Left cardiac atrium (tissue), 4 donors: ENCODE measurements around the gene TNNI2. TPM values are rescaled to one million over a fixed set of nuclear protein-coding genes. Genes with fewer than 3 reads are reported as not detected.
A peak's percentile ranks its signal among the peaks of the same experiment; 100 is the strongest.

Source experiments
- ATAC-seq, 2 donors: fragments of 200-7000 bp; cut with Tn5 transposase; one replicate each; pipeline ENCODE4 v1.9.1; 2020; ENCODE audit warnings: mild to moderate bottlenecking in 2 of 2, moderate library complexity in 2 of 2
- DNase-seq: peaks from one replicate; pipeline ENCODE4 v3.0.0-alpha.2; 2020
- intact Hi-C, 2 donors: fragments of 100-400 bp; cut with DNase I; formaldehyde crosslinking; loops; one replicate each; pipeline versions ENCODE4 v1.14.1 to v1.15.1; 2022 to 2023
- total RNA-seq, 2 donors: library from RNA; stranded (reverse); fragmentation: NEBNext Ultra II Directional; extraction: Animal tissue kit (Norgen Biotek cat#: 25700); gene quantifications; one replicate each; pipeline ENCODE4 v1.2.1, GENCODE V29; 2021
- donor health status: DM: no; HTN: yes; CAD: no.
- donor health status: DM: no; HTN: yes; CAD: no; lungs with severe emphysema.
- donor health status: DM: yes; HTN: yes; CAD: no.
- donor health status: Dilated cardiomyopathy.

The TNNI2 gene
- total RNA-seq, 2 donors from 2014 or later: 0.35 to 0.52 TPM

- no peak for ATAC-seq
- intact Hi-C loops: no loop called here
- no peak for DNase-seq
These were observed 14.8 kb downstream of the TNNI2 start for GRCh38 chr11:1853376-1854131.

DNA sequence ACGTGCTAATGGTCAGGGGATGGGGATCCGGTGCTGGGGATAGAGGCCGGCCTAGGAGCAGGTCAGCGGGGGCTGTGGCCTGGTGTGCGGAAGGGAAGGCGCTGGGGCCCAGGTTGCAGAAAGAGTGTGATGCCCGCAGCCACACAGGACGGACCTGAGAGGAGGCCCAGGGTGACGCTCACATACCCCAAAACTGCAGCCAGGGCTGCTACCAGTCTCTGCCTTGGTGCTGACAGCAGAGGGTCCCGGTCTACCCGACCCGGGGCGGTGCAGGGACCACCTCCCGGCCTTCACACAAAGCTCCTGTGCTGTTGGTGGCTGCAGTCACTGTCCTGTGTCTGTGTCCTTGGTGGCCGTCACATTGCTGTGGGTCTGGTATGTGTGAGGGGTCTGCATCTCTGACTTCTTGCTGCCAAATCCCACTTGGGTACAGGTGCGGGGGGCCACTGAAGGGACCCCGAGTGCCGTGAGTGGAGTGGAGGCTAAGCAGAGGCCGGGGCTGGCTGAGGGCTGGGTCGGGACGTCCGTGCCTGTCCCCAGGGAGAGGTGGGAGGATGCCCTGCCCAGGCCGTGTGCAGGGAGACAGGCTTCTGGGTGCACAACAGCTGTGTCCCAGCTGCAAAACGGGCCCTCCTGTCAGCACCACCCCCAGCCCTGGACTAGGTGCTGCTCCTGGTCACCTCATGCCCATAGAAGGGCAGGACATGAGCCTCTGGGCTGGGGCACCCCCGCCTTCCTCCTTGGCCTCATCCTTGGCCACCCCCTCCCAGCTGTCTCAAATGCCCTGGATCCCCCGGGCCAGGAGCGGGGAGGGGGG lies 15.6 kb downstream of the TNNI2 start:
- intact Hi-C loops: no loop called here
- ATAC-seq (no peak), DNase-seq (no peak)

DNA sequence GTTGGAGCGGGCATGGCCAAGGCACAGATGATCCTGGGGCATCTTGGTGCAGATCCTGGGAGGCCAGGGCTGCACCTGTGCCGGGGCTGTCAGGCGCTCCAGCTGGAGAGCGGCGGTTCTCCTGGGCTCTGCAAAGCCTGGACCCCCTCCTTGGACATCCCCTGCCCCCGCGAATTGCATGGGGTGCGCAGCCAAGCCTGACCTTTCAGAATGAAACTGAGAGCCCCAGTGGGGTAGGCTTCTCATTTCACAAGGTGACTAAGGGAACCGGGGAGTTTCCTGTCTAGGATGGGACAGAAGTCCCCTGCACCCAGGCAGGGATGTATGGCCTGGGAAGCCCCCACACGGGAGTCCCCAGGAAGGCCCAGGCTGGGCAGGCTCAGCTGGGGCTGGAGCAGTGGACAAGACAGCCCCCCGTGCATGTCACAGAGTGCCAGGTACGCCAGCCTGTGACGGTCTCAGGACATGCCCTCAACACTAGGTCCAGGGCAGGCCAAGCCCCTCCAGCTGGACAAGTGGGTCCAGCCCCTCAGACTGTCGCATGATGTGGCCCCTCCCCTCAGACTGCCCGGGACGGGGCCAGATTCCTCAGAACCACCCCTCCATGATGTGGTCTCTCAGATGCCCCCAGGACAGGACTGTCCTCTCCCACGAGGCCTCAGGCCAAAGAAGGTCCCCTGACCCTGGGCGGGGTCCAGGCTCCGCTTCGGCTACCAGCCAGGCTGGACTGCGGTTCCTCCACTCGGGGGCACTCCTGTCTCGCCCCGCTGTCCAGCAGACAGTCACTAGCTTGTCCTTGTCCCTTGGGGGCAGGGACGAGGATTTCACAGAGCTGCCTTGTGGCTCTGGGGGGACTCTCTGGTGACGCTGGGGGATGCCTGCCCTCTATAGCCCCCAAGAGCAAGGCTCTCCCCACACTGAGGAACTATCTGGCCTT lies 16.4 kb downstream of the TNNI2 start:
- ATAC-seq (no peak), DNase-seq (no peak)
- intact Hi-C loops: no loop called here

DNA sequence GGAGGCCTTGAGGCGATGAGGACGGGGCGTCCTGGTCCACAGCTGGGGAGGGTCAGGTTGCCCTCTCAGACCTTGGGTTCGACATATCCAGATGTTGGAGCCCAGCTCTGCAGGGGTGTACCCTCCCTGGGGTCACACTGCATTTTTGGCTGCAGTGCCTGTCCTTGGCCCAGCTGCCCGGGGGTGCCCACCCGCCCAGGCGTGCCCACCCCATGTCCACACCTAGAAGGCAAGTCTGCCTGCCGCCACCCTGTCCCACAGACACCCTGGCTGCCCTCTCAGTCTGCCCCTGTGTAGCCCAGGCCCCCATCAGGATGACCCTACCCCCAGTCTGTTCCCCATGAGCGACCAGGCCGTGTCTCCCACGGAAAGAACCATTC lies 17.1 kb downstream of the TNNI2 start:
- DNase-seq (no peak), ATAC-seq (no peak)
- intact Hi-C loops: no loop called here

DNA sequence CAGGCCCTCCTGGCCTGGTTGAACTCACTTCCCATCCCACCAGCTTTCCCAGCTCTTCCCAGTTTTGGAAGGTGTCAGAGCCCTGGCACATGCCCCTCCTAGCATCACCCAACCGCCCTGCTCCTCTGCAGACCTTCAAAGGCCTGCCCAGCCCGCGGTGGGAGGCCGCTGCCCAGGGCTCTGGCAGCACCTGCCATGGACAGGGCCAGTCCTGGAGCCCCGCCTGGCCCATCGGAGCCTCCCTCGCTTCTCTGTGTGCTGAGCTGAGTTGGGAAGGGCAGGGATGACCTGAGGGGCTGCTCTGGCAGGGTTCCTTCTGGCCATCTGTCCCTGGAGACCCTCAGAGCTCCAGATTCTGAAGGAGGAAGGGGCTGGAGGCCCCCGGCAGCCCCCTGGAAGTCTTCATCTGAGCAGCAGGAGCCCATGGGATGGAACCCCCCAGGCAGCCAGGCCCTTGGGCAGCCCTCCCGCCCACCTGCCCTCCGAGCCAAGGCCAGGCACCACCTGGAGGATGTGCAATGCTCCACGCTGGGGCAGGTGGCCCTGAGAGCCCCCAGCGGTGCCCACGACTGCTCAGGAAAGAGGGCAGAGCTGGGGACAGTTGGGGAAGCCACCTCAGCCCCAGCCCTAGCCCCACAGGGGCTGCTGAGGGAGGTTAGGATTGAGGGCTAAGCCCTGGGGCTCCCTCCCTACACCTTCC lies 17.7 kb downstream of the TNNI2 start:
- intact Hi-C loops: no loop called here
- ATAC-seq: no peak
- no peak for DNase-seq

- intact Hi-C loops: no loop called here
- no peak for ATAC-seq
- DNase-seq: no peak
These were observed 18.3 kb downstream of the TNNI2 start for GRCh38 chr11:1857064-1857463.

DNA sequence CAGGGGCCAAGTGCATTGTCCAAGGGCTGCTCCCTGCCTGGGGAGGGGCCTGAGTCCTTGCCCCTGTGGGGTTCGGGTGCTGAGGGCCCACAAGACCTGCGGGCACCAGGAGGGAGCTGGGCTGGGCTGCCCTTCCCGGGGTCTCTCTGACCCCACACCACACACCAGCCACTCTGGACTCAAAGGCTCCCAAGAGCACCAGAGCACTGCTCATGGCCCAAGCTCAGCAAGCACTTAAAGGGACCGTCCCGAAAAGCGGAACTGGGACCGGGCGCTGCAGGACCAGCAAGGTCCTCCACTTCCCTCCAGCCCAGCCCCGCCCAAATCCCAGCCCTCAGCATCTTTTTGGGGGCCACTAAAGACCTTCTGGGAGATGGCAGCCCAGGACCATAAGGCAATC lies 19.4 kb downstream of the TNNI2 start:
- ATAC-seq: no peak
- intact Hi-C loops: no loop called here

DNA sequence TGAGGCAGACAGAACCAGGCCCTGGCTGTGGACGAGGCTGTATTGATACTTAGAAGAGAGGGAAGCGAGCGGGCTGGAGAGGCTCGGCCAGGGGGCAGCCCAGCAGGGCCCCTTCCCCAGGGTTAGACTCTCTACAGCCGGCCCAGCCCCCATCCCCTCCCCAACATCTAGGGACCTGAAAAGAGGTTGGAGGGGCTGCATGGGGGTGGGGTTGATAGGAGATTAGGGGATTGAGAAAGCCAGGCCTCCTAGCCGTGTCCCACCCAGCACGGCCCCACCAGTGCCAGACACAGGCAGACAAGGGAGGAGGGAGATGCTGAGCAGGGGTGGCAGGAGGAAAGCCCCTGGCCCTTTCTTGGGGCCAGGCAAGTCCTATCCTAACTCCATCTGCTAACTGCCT lies 19.8 kb downstream of the TNNI2 start:
- DNase-seq (no peak), ATAC-seq (no peak)
- intact Hi-C loops: no loop called here

More for the DNA sequence above, 19.4 kb downstream of the TNNI2 start:
- no peak for DNase-seq

GRCh38 chr11:1859004-1859403 lies 20.2 kb downstream of the TNNI2 start:
- DNase-seq: no peak
- ATAC-seq: no peak
- intact Hi-C loops: no loop called here

- DNase-seq (no peak), ATAC-seq (no peak)
- intact Hi-C loops: no loop called here
These were observed 21.3 kb downstream of the TNNI2 start for GRCh38 chr11:1860108-1860507.

GRCh38 chr11:1861435-1862411 lies 22.9 kb downstream of the TNNI2 start:
- ATAC-seq (no peak), DNase-seq (no peak)
- intact Hi-C loops: no loop called here

DNA sequence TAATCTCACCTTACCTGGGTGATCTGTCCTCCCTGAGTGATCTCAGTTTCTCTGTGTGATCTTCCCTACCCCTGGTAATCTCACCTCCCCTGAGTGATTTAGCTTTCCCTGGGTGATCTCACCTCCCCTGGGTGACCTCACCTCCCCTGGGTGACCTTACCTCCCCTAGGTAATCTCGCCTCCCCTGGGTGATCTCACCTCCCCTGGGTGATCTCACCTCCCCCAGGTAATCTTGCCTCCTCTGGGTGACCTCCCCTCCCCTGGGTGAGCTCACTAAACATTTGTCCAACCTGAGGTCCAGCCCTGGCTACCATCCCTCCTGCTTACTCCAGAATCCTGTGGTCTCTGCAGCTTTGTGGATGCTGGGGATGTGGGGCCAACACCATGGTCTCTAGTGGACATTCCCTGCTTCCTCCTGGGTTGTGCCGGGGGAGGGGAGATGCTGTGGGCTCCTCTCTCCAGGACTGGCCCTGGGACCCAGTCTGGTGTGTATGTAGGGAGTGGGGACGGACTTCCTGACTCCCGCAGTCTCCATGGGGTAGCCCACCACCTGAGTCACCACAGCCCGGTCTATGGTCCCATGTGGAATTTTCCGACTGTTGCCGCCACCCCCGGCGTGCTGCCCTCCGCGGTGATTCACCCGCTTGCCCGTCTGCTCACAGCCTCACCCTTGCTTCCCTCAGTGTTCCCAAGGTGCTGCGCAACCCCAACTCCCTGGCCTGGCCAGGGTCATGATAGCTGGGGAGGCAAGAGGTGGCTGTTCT lies 24.0 kb downstream of the TNNI2 start:
- peak in 1 of 2 donors; percentile 1 for ATAC-seq
- intact Hi-C loops: no loop called here
- DNase-seq: no peak

DNA sequence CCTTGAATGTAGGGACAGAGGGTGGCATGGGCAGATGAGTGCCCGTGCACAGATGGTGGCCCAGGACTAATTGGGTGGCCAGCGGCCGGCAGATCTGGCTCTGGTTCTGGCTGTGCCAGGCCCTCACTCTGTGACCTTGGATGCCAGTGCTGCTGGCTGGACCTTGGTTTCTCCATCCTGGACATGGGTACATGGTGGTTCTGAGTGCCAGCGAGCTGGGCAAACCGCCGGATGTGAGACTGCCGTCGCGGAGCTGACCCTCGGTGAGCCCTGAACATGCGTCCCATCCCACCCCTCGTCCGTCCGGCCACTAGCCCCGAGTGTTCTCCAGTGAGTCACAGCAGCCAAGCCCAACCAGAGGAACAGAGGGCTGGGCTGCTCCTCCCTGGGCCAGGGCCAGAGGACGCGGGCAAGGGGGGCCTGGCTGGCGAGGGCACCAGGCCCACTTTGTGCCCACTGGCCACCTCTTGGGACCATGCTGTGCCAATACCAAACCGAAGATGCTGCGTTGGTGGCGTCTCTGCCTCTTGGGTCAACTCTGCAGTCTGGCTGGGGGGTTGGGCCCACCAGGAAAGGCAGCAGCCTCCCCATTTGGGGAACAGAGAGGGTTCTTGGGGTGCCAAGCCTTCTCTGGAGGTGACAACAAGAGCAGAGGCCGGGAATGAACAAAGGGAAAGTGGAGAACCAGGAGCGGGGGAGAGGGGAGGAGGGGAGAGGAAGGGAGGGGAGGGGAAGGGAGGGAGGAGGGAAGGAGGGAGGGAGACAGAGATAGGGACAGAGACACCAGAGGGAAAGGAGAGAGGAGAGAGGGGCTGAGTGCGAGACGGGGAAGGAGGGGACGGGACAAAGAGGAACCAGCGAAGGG lies 24.8 kb downstream of the TNNI2 start:
- intact Hi-C loops: no loop called here
- peak; percentile 90 to 92 for ATAC-seq
- DNase-seq: peak; percentile 90

DNA sequence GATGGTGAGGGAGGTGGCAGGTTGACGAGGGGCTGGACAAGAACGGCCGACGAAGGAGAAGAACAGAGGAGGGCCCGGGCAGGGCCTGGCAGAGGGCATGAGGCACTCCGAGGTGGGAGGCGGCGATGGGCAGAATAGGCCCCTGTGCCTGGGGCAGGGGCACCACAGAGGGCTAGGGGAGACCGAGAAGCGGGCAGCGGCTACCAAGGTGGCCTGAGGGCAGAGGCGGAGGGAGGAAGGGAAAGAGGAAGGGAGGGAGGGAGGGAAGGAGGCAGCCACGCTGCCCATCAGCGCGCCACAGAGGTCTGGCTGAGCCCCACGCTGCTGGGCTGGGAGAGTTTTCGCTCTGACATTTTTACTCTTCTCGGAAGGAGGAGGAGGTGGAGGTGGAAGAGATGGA lies 25.4 kb downstream of the TNNI2 start:
- DNase-seq (no peak), ATAC-seq (peak; percentile 3 to 11)
- intact Hi-C loops: no loop called here

DNA sequence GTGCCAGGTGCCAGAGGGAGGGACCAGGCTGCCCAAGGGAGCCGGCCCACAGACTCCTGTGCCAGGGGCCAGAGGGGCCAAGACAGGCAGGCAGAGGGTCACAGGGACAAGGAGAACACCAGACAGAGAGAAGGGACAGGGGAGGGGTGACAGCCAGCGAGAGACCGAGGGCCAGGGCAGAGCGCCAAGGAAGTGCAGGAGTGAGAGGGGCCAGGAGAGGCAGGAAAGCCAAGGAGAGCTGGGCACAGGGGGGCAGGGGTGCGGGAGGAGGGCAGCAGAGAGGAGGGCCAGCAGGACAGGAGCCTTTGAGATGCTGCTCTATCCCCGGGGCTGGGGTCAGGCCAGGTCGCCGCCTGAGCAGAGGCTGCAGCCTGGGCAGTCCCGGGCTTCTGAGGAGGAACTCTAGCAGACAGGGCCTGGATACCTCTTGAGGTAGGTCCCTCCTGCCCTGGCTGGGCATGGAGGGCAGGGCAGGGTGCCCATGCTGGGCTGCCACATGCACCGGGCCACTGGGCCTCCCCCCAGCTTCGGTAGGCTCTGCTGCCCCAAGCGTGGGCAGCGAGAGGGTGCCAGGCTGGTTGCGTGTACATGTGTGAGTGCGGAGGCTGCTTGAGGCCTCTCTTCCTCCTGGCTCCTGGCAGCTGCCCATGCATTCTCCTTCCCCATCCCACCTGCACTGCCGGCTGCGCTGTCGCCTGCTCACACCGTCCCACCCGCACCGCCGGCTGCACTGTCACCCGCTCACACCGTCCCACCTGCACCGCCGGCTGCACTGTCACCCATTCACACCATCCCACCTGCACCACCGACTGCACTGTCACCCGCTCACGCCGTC lies 26.3 kb downstream of the TNNI2 start:
- DNase-seq (no peak), ATAC-seq (peak in 1 of 2 donors; percentile 2)
- intact Hi-C loops: no loop called here
